B cell (primary cell): ENCODE results near the gene SEMA3E. TPM values are rescaled to one million over a fixed set of nuclear protein-coding genes. Genes with fewer than 3 reads are reported as not detected.

Experiments used
- ATAC-seq: fragments of 200-7000 bp; cut with Tn5 transposase; one replicate; pipeline ENCODE4 v1.10.0; 2021; ENCODE audit warnings: low read depth, mild to moderate bottlenecking, moderate number of reproducible peaks, moderate library complexity
- CTCF ChIA-PET: fragments of 350-600 bp; sonication (Branson Sonifier 250); formaldehyde crosslinking; loops from one replicate; lab custom pipeline; 2021; ENCODE audit warnings: antibody characterized with exemption, inconsistent platforms; lab: Charles Lee
- POLR2A ChIA-PET: fragments of 350-600 bp; sonication (Branson Sonifier 250); formaldehyde crosslinking; loops from one replicate; lab custom pipeline; 2021; ENCODE audit warnings: antibody characterized with exemption; lab: Charles Lee
- DNase-seq: peaks from one replicate; pipeline ENCODE4 v3.0.0; 2013
- H2AFZ ChIP-seq: 2 replicates; pipeline ENCODE4 v1.6.1; 2012; ENCODE audit warnings: mild to moderate bottlenecking, low read depth, low read length; ENCODE audit not compliant: insufficient read depth, poor library complexity, severe bottlenecking
- H3K27ac ChIP-seq, 2 donors: 1 replicate in 1 of 2; 2 replicates in 1 of 2; pipeline ENCODE4 v1.5.1; 2012 to 2013; ENCODE audit warnings: low read length in 2 of 2, mild to moderate bottlenecking in 2 of 2, moderate library complexity in 1 of 2
- H3K27me3 ChIP-seq, 4 experiments: fragments of 200-600 bp in 1 of 4; sonication (generic) in 1 of 4; replicated peaks in 1 of 4; 1 replicate in 2 of 4; 2 replicates in 2 of 4; pipeline versions ENCODE4 v1.6.1 to v1.7.0; 2013 to 2016; ENCODE audit warnings: low read length in 3 of 4, mild to moderate bottlenecking in 2 of 4, mixed read lengths in 1 of 4, moderate library complexity in 1 of 4; ENCODE audit not compliant: insufficient read depth in 4 of 4, control insufficient read depth in 3 of 4; ENCODE audit errors: control extremely low read depth in 1 of 4
- H3K36me3 ChIP-seq, 2 experiments: replicated peaks in 1 of 2; 1 replicate in 1 of 2; 2 replicates in 1 of 2; pipeline versions ENCODE4 v1.6.1 to v1.7.1; 2013; ENCODE audit warnings: low read length in 1 of 2; ENCODE audit not compliant: insufficient read depth in 2 of 2, control insufficient read depth in 1 of 2; ENCODE audit errors: control extremely low read depth in 1 of 2, extremely low read depth in 1 of 2
- H3K4me1 ChIP-seq, 2 donors: fragments of 200-600 bp in 1 of 2; sonication (generic) in 1 of 2; 1 replicate in 1 of 2; 2 replicates in 1 of 2; pipeline versions ENCODE4 v1.5.1 to v1.6.1; 2013 to 2017; ENCODE audit warnings: low read length in 2 of 2; ENCODE audit not compliant: control insufficient read depth in 2 of 2, insufficient read depth in 2 of 2
- H3K4me2 ChIP-seq: replicated peaks from 2 replicates; pipeline ENCODE3; 2012; ENCODE audit warnings: mild to moderate bottlenecking, low read depth, low read length; ENCODE audit not compliant: poor library complexity, severe bottlenecking
- H3K4me3 ChIP-seq, 5 experiments: fragments of 200-600 bp in 1 of 5; sonication (generic) in 1 of 5; 1 replicate in 3 of 5; 2 replicates in 2 of 5; pipeline versions ENCODE4 v1.5.1 to v1.7.0; 2011 to 2016; ENCODE audit warnings: low read length in 4 of 5, mild to moderate bottlenecking in 4 of 5, low read depth in 2 of 5, control low read depth in 1 of 5, moderate library complexity in 1 of 5; ENCODE audit not compliant: insufficient read depth in 1 of 5; ENCODE audit errors: control extremely low read depth in 1 of 5, extremely low read depth in 1 of 5
- H3K79me2 ChIP-seq: fragments of 200-600 bp; sonication (generic); one replicate; pipeline ENCODE4 v1.6.0; 2016; ENCODE audit warnings: low read length; ENCODE audit not compliant: control insufficient read depth, insufficient read depth
- H3K9ac ChIP-seq: fragments of 200-600 bp; sonication (generic); 2 replicates; pipeline ENCODE4 v1.6.1; 2017; ENCODE audit warnings: mild to moderate bottlenecking, low read length, moderate library complexity
- H3K9me3 ChIP-seq, 3 donors: one replicate each; pipeline versions ENCODE4 v1.6.1 to v1.7.1; 2013; ENCODE audit warnings: low read length in 2 of 3; ENCODE audit not compliant: control insufficient read depth in 2 of 3, insufficient read depth in 1 of 3; ENCODE audit errors: control extremely low read depth in 1 of 3
- H4K20me1 ChIP-seq: 2 replicates; pipeline ENCODE4 v1.6.0; 2012; ENCODE audit warnings: mild to moderate bottlenecking, low read length; ENCODE audit not compliant: insufficient read depth, control insufficient read depth, poor library complexity, severe bottlenecking
- H3K27ac Mint-ChIP-seq: one replicate; pipeline ENCODE4 v1.8.0; 2021; ENCODE audit warnings: mixed read lengths
- H3K27me3 Mint-ChIP-seq: one replicate; pipeline ENCODE4 v1.8.0; 2021; ENCODE audit warnings: mixed read lengths
- H3K4me1 Mint-ChIP-seq: one replicate; pipeline ENCODE4 v1.8.0; 2021; ENCODE audit warnings: mixed read lengths
- H3K4me3 Mint-ChIP-seq: one replicate; pipeline ENCODE4 v1.8.0; 2021; ENCODE audit warnings: mixed read lengths
- H3K9me3 Mint-ChIP-seq: one replicate; pipeline ENCODE4 v1.8.0; 2022; ENCODE audit warnings: mixed read lengths; ENCODE audit not compliant: insufficient read depth
- CTCF ChIP-seq: fragments of 200-600 bp; IDR thresholded peaks from one replicate; pipeline ENCODE4 v1.8.0; 2022; ENCODE audit warnings: antibody characterized with exemption, mild to moderate bottlenecking
- EZH2 ChIP-seq: IDR thresholded peaks from 2 replicates; pipeline ENCODE4 v1.6.1; 2012; ENCODE audit warnings: borderline replicate concordance, low read depth, mild to moderate bottlenecking, moderate library complexity, low read length; ENCODE audit not compliant: insufficient read depth, poor library complexity, severe bottlenecking
- WGBS: methylation state at CpG from one replicate; pipeline ENCODE4 v1.1.5; 2013; ENCODE audit warnings: missing lambda C conversion rate; ENCODE audit not compliant: insufficient coverage; 5-methylcytosine and 5-hydroxymethylcytosine counted together
- intact Hi-C: fragments of 100-400 bp; cut with micrococcal nuclease; formaldehyde crosslinking; loops from one replicate; pipeline ENCODE4 v1.10.0; 2022
- polyA plus RNA-seq: library from polyadenylated mRNA; depleted of rRNA; stranded (reverse); fragments of >200 nt; gene quantifications from 2 replicates; pipeline ENCODE4 v1.2.3, GENCODE V29; 2012
- total RNA-seq, 2 donors: library from RNA; stranded (reverse); fragments of 120-200 nt in 1 of 2; gene quantifications; 1 replicate in 1 of 2; 2 replicates in 1 of 2; pipeline versions ENCODE4 v1.2.3 to v1.2.4, GENCODE V29; 2013 to 2022

The SEMA3E gene
- total and polyA plus RNA-seq, 2 donors (not counting 1 experiment from before 2014, with no cell fraction given) = not detected

- no peak overlapping the region for H3K9ac ChIP-seq
- H3K9me3 ChIP-seq = no peaks in the 10 kb centered on the region
- ChIA-PET CTCF (no interaction called here), POLR2A (no interaction called here)
- no peaks in the 10 kb centered on the region for H3K27me3 ChIP-seq
- no peaks in the 10 kb centered on the region for H3K4me1 ChIP-seq
- WGBS = 100% methylated on average over 1 of the region's 3 CpGs
- H3K4me2 ChIP-seq = no peak overlapping the region
- no peak overlapping the region for H2AFZ ChIP-seq
- Mint-ChIP-seq H3K4me1 (no peaks in the 10 kb centered on the region), H3K27me3 (no peaks in the 10 kb centered on the region), H3K4me3 (no peak overlapping the region), H3K27ac (no peak overlapping the region), H3K9me3 (no peaks in the 10 kb centered on the region)
- intact Hi-C loops = no loop called here
- no peaks in the 10 kb centered on the region for H4K20me1 ChIP-seq
- ATAC-seq (no peak), DNase-seq (no peak)
- no peaks in the 10 kb centered on the region for H3K36me3 ChIP-seq
- no peak overlapping the region for H3K4me3 ChIP-seq
- TF ChIP-seq CTCF (no peak), EZH2 (no peak)
- no peaks in the 10 kb centered on the region for H3K79me2 ChIP-seq
- no peak overlapping the region for H3K27ac ChIP-seq
These were observed 120.0 kb downstream of the SEMA3E start for GRCh38 chr7:83528925-83529423.

- H3K4me1 Mint-ChIP-seq = no peaks in the 10 kb centered on the region
- no peak for TF ChIP-seq EZH2
- TF ChIP-seq CTCF = no peak
- H4K20me1 ChIP-seq = no peaks in the 10 kb centered on the region
- no peaks in the 10 kb centered on the region for H3K4me1 ChIP-seq
- H3K9ac ChIP-seq = no peak overlapping the region
- no peaks in the 10 kb centered on the region for H3K27me3 ChIP-seq
- H3K27ac Mint-ChIP-seq = no peak overlapping the region
- no peaks in the 10 kb centered on the region for H3K36me3 ChIP-seq
- no peak for DNase-seq
- POLR2A ChIA-PET = no interaction called here
- no peaks in the 10 kb centered on the region for H3K27me3 Mint-ChIP-seq
- H2AFZ ChIP-seq = no peak overlapping the region
- H3K4me3 ChIP-seq = no peak overlapping the region
- H3K4me2 ChIP-seq = no peak overlapping the region
- CTCF ChIA-PET = no interaction called here
- intact Hi-C loops = no loop called here
- no peaks in the 10 kb centered on the region for H3K9me3 ChIP-seq
- no peak overlapping the region for H3K27ac ChIP-seq
- no peaks in the 10 kb centered on the region for H3K9me3 Mint-ChIP-seq
- H3K79me2 ChIP-seq = no peaks in the 10 kb centered on the region
- H3K4me3 Mint-ChIP-seq = no peak overlapping the region
- no peak for ATAC-seq
- no CpG with 5 or more reads among the region's 4 CpGs for WGBS
These were observed 124.5 kb downstream of the SEMA3E start for GRCh38 chr7:83524277-83525075.
